Osteocyte (in vitro differentiated cells): ENCODE results near the gene CLMP. TPM values are rescaled to one million over a fixed set of nuclear protein-coding genes. Genes with fewer than 3 reads are reported as not detected.

ENCODE experiments used
- DNase-seq: peaks from one replicate; pipeline ENCODE4 v3.0.0; 2021; ENCODE audit warnings: mixed read lengths; ENCODE audit not compliant: unreplicated experiment; ENCODE audit errors: extremely low spot score
- H3K27ac Mint-ChIP-seq: one replicate; pipeline ENCODE4 v1.8.0; 2021; ENCODE audit warnings: mild to moderate bottlenecking, mixed read lengths; ENCODE audit not compliant: unreplicated experiment
- H3K27me3 Mint-ChIP-seq: one replicate; pipeline ENCODE4 v1.8.0; 2021; ENCODE audit warnings: mixed read lengths; ENCODE audit not compliant: unreplicated experiment
- H3K36me3 Mint-ChIP-seq: one replicate; pipeline ENCODE4 v1.8.0; 2021; ENCODE audit warnings: mixed read lengths; ENCODE audit not compliant: unreplicated experiment
- H3K4me1 Mint-ChIP-seq: one replicate; pipeline ENCODE4 v1.8.0; 2021; ENCODE audit warnings: mixed read lengths; ENCODE audit not compliant: unreplicated experiment
- H3K4me3 Mint-ChIP-seq: one replicate; pipeline ENCODE4 v1.8.0; 2021; ENCODE audit warnings: mild to moderate bottlenecking, moderate library complexity, mixed read lengths; ENCODE audit not compliant: unreplicated experiment
- H3K9me3 Mint-ChIP-seq: one replicate; pipeline ENCODE4 v1.8.0; 2021; ENCODE audit warnings: mixed read lengths; ENCODE audit not compliant: unreplicated experiment
- CTCF ChIP-seq: fragments of 200-600 bp; sonication (generic); IDR thresholded peaks from 2 replicates; pipeline ENCODE4 v1.5.0; 2021; ENCODE audit warnings: antibody characterized with exemption, mild to moderate bottlenecking, moderate library complexity
- total RNA-seq: library from RNA; stranded (reverse); gene quantifications from 2 replicates; pipeline ENCODE4 v1.2.1, GENCODE V29; 2021

Gene CLMP
- total RNA-seq, 1 donor from 2014 or later = 24.8 TPM

- Mint-ChIP-seq H3K27me3 (no peaks in the 10 kb centered on the region), H3K9me3 (peaks cover 4% of the 10 kb centered on the region), H3K4me3 (no peak overlapping the region), H3K27ac (peak overlapping the region; percentile 62), H3K4me1 (peaks cover 14% of the 10 kb centered on the region), H3K36me3 (peaks cover 14% of the 10 kb centered on the region)
- no peak for TF ChIP-seq CTCF
- no peak for DNase-seq
These were observed 110.6 kb downstream of the CLMP start for GRCh38 chr11:123084454-123084853.

GRCh38 chr11:123083623-123084029 lies 111.4 kb downstream of the CLMP start:
- H3K27ac Mint-ChIP-seq = peak overlapping the region; percentile 95
- no peak overlapping the region for H3K4me3 Mint-ChIP-seq
- TF ChIP-seq CTCF = no peak
- H3K9me3 Mint-ChIP-seq = peaks cover 4% of the 10 kb centered on the region
- peak; percentile 91 for DNase-seq
- peaks cover 15% of the 10 kb centered on the region for H3K36me3 Mint-ChIP-seq
- no peaks in the 10 kb centered on the region for H3K27me3 Mint-ChIP-seq
- H3K4me1 Mint-ChIP-seq = peaks cover 14% of the 10 kb centered on the region

GRCh38 chr11:123082977-123083376 lies 112.1 kb downstream of the CLMP start:
- H3K4me1 Mint-ChIP-seq = peaks cover 14% of the 10 kb centered on the region
- TF ChIP-seq CTCF = no peak
- peaks cover 15% of the 10 kb centered on the region for H3K36me3 Mint-ChIP-seq
- H3K4me3 Mint-ChIP-seq = no peak overlapping the region
- peaks cover 4% of the 10 kb centered on the region for H3K9me3 Mint-ChIP-seq
- H3K27me3 Mint-ChIP-seq = no peaks in the 10 kb centered on the region
- no peak for DNase-seq
- H3K27ac Mint-ChIP-seq = peak overlapping the region; percentile 95

GRCh38 chr11:123080015-123080414 lies 115.0 kb downstream of the CLMP start:
- Mint-ChIP-seq H3K4me3 (no peak overlapping the region), H3K4me1 (peaks cover 14% of the 10 kb centered on the region), H3K9me3 (peaks cover 4% of the 10 kb centered on the region), H3K27ac (no peak overlapping the region), H3K27me3 (no peaks in the 10 kb centered on the region), H3K36me3 (peaks cover 19% of the 10 kb centered on the region)
- no peak for TF ChIP-seq CTCF
- DNase-seq = no peak

- Mint-ChIP-seq H3K27ac (no peak overlapping the region), H3K4me3 (no peak overlapping the region), H3K36me3 (peaks cover 14% of the 10 kb centered on the region), H3K9me3 (no peaks in the 10 kb centered on the region), H3K4me1 (no peaks in the 10 kb centered on the region), H3K27me3 (no peaks in the 10 kb centered on the region)
- TF ChIP-seq CTCF = no peak
- no peak for DNase-seq
These were observed 118.6 kb downstream of the CLMP start for GRCh38 chr11:123076484-123076883.
